ENCODE results near the gene AFP.

The AFP gene

DNA sequence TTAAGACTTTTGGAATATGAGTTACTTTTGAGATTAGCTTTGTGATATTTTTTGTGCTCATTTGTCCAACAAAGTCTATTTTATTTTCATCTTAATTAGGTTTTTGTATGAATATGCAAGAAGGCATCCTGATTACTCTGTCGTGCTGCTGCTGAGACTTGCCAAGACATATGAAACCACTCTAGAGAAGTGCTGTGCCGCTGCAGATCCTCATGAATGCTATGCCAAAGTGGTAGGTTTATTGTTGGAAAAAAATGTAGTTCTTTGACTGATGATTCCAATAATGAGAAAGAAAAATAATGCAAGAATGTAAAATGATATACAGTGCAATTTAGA is 21.1 kb upstream of the AFP start:
- no peaks in the 10 kb centered on the region for H3K27me3 ChIP-seq (ENCODE audit: insufficient read depth, low read length, poor library complexity)
- H3K4me2 ChIP-seq (ENCODE audit: insufficient read depth, low read length), result no peak overlapping the region
- H3K36me3 ChIP-seq (ENCODE audit: insufficient read depth, low read length), result no peaks in the 10 kb centered on the region
- DNase-seq (no peak), ATAC-seq (ENCODE audit: insufficient read depth, low read depth) (no peak)
- H2AFZ ChIP-seq (ENCODE audit: low read depth, low read length), result no peak overlapping the region
- H3K79me2 ChIP-seq (ENCODE audit: insufficient read depth, low read length), result no peaks in the 10 kb centered on the region
- no peaks in the 10 kb centered on the region for H3K9me3 ChIP-seq (ENCODE audit: insufficient read depth, low read length, severe bottlenecking)
- no peak overlapping the region for H3K9ac ChIP-seq (ENCODE audit: low read depth, low read length)
- no peaks in the 10 kb centered on the region for H4K20me1 ChIP-seq (ENCODE audit: insufficient read depth, low read length)
- TF ChIP-seq EZH2 (IDR thresholded peaks at IDR 0.05; ENCODE audit: borderline replicate concordance, low read depth, low read length, severe bottlenecking), result no peak
- TF ChIP-seq, protein P1, sequence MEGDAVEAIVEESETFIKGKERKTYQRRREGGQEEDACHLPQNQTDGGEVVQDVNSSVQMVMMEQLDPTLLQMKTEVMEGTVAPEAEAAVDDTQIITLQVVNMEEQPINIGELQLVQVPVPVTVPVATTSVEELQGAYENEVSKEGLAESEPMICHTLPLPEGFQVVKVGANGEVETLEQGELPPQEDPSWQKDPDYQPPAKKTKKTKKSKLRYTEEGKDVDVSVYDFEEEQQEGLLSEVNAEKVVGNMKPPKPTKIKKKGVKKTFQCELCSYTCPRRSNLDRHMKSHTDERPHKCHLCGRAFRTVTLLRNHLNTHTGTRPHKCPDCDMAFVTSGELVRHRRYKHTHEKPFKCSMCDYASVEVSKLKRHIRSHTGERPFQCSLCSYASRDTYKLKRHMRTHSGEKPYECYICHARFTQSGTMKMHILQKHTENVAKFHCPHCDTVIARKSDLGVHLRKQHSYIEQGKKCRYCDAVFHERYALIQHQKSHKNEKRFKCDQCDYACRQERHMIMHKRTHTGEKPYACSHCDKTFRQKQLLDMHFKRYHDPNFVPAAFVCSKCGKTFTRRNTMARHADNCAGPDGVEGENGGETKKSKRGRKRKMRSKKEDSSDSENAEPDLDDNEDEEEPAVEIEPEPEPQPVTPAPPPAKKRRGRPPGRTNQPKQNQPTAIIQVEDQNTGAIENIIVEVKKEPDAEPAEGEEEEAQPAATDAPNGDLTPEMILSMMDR (IDR thresholded peaks at IDR 0.05; ENCODE audit: borderline replicate concordance, extremely low read depth, low read length, poor library complexity, severe bottlenecking), result no peak
- H3K27ac ChIP-seq (ENCODE audit: low read length), result no peak overlapping the region
- no peaks in the 10 kb centered on the region for H3K4me1 ChIP-seq (ENCODE audit: insufficient read depth, low read length)
- H3K4me3 ChIP-seq (ENCODE audit: low read depth in 1 of 2, low read length in 2 of 2), result no peak overlapping the region

- ATAC-seq (ENCODE audit: insufficient read depth, low read depth) (no peak), DNase-seq (no peak)
- H3K27ac ChIP-seq (ENCODE audit: low read length), result no peak overlapping the region
These were observed 20.2 kb upstream of the AFP start for GRCh38 chr4:73415807-73416238.

DNA sequence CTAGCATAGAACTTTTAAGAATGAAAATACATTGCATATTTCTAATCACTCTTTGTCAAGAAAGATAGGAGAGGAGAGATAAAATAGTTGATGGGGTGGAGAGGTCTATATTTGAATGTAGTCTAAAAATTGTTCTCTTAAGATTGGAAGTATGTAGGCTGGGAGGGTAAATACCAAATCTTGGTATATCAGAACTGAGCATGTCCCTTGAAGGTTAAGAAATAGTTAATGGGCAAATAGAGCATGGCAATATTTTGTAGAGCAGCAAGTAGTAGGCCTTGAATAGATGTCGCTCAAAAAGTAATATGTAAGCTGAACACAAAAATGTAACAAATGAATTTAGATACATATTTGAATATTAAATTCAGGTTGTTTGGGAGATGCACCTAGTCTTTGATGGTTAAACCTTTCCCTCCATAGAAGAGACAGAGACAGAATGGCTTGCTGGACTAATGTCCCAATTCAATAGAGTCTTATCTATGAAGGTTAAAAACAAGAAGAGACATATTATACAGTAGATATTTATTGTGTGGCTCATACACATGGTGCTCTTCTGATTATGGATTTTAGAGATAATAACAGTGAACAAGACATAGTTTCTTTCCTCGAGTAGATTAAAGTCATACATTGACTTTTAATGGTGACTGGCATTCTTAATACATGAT is 19.5 kb upstream of the AFP start:
- no peaks in the 10 kb centered on the region for H3K79me2 ChIP-seq (ENCODE audit: insufficient read depth, low read length)
- H3K9me3 ChIP-seq (ENCODE audit: insufficient read depth, low read length, severe bottlenecking), result no peaks in the 10 kb centered on the region
- no peak overlapping the region for H2AFZ ChIP-seq (ENCODE audit: low read depth, low read length)
- no peaks in the 10 kb centered on the region for H4K20me1 ChIP-seq (ENCODE audit: insufficient read depth, low read length)
- no peaks in the 10 kb centered on the region for H3K36me3 ChIP-seq (ENCODE audit: insufficient read depth, low read length)
- no peak overlapping the region for H3K9ac ChIP-seq (ENCODE audit: low read depth, low read length)
- H3K4me2 ChIP-seq (ENCODE audit: insufficient read depth, low read length), result no peak overlapping the region
- TF ChIP-seq, protein P1 (IDR thresholded peaks at IDR 0.05; ENCODE audit: borderline replicate concordance, extremely low read depth, low read length, poor library complexity, severe bottlenecking), result no peak
- no peak for TF ChIP-seq EZH2 (IDR thresholded peaks at IDR 0.05; ENCODE audit: borderline replicate concordance, low read depth, low read length, severe bottlenecking)
- no peaks in the 10 kb centered on the region for H3K27me3 ChIP-seq (ENCODE audit: insufficient read depth, low read length, poor library complexity)
- ATAC-seq (ENCODE audit: insufficient read depth, low read depth) (no peak), DNase-seq (no peak)
- no peak overlapping the region for H3K4me3 ChIP-seq (ENCODE audit: low read depth in 1 of 2, low read length in 2 of 2)
- no peaks in the 10 kb centered on the region for H3K4me1 ChIP-seq (ENCODE audit: insufficient read depth, low read length)
- no peak overlapping the region for H3K27ac ChIP-seq (ENCODE audit: low read length)

More at GRCh38 chr4:73415807-73416238, 20.2 kb upstream of the AFP start:
- Histone ChIP-seq H3K79me2 (ENCODE audit: insufficient read depth, low read length) (no peaks in the 10 kb centered on the region), H3K9me3 (ENCODE audit: insufficient read depth, low read length, severe bottlenecking) (no peaks in the 10 kb centered on the region), H3K4me1 (ENCODE audit: insufficient read depth, low read length) (no peaks in the 10 kb centered on the region), H3K9ac (ENCODE audit: low read depth, low read length) (no peak overlapping the region), H3K4me3 (ENCODE audit: low read depth in 1 of 2, low read length in 2 of 2) (no peak overlapping the region), H3K4me2 (ENCODE audit: insufficient read depth, low read length) (no peak overlapping the region), H4K20me1 (ENCODE audit: insufficient read depth, low read length) (no peaks in the 10 kb centered on the region), H3K36me3 (ENCODE audit: insufficient read depth, low read length) (no peaks in the 10 kb centered on the region), H2AFZ (ENCODE audit: low read depth, low read length) (no peak overlapping the region), H3K27me3 (ENCODE audit: insufficient read depth, low read length, poor library complexity) (no peaks in the 10 kb centered on the region)
- TF ChIP-seq, protein P1 (IDR thresholded peaks at IDR 0.05; ENCODE audit: borderline replicate concordance, extremely low read depth, low read length, poor library complexity, severe bottlenecking), result no peak
- TF ChIP-seq EZH2 (IDR thresholded peaks at IDR 0.05; ENCODE audit: borderline replicate concordance, low read depth, low read length, severe bottlenecking), result no peak
